Measurements from ENCODE around the gene BACH2. TPM values are rescaled to one million over a fixed set of nuclear protein-coding genes. Genes with fewer than 3 reads are reported as not detected.

BACH2 gene
- total and polyA plus RNA-seq, 2 donors (not counting 1 experiment from before 2014, with no cell fraction given) = 2.2 to 2.6 TPM

- H3K4me2 ChIP-seq (ENCODE audit: extremely low read depth, insufficient read depth, low read length) = no peak overlapping the region
- H4K20me1 ChIP-seq (ENCODE audit: control insufficient read depth, extremely low read depth, insufficient read depth, low read length) = no peaks in the 10 kb centered on the region
- H3K27ac ChIP-seq (ENCODE audit: insufficient read depth, low read length) = no peak overlapping the region
- H3K79me2 ChIP-seq (ENCODE audit: control insufficient read depth, insufficient read depth, low read length) = no peaks in the 10 kb centered on the region
- DNase-seq (ENCODE audit: low read depth in 2 of 2) = no peak
- H3K9ac ChIP-seq (ENCODE audit: insufficient read depth, low read length) = no peak overlapping the region
- H3K9me3 ChIP-seq (ENCODE audit: control insufficient read depth, insufficient read depth, low read depth, low read length) = no peaks in the 10 kb centered on the region
- H3K4me1 ChIP-seq (ENCODE audit: control insufficient read depth, extremely low read depth, insufficient read depth, low read length) = no peaks in the 10 kb centered on the region
- TF ChIP-seq EZH2 (IDR thresholded peaks at IDR 0.05; ENCODE audit: low read length, missing control alignments) = no peak
- TF ChIP-seq, protein P1, sequence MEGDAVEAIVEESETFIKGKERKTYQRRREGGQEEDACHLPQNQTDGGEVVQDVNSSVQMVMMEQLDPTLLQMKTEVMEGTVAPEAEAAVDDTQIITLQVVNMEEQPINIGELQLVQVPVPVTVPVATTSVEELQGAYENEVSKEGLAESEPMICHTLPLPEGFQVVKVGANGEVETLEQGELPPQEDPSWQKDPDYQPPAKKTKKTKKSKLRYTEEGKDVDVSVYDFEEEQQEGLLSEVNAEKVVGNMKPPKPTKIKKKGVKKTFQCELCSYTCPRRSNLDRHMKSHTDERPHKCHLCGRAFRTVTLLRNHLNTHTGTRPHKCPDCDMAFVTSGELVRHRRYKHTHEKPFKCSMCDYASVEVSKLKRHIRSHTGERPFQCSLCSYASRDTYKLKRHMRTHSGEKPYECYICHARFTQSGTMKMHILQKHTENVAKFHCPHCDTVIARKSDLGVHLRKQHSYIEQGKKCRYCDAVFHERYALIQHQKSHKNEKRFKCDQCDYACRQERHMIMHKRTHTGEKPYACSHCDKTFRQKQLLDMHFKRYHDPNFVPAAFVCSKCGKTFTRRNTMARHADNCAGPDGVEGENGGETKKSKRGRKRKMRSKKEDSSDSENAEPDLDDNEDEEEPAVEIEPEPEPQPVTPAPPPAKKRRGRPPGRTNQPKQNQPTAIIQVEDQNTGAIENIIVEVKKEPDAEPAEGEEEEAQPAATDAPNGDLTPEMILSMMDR (conservative IDR thresholded peaks at IDR 0.05 in 1 of 2, IDR thresholded peaks at IDR 0.05 in 1 of 2; ENCODE audit: low read depth in 1 of 2, low read length in 2 of 2) = no peak
- H3K36me3 ChIP-seq (ENCODE audit: control insufficient read depth, insufficient read depth, low read length) = no peaks in the 10 kb centered on the region
- H2AFZ ChIP-seq (ENCODE audit: low read length) = no peak overlapping the region
- no peaks in the 10 kb centered on the region for H3K27me3 ChIP-seq (ENCODE audit: control insufficient read depth, insufficient read depth, low read length)
- no peak overlapping the region for H3K4me3 ChIP-seq (replicated peaks in 1 of 4; ENCODE audit: control extremely low read depth in 1 of 4, insufficient read depth in 1 of 4, low read depth in 3 of 4, low read length in 4 of 4)
Measured at GRCh38 chr6:90109141-90109540, 187.5 kb downstream of the BACH2 start.

DNA sequence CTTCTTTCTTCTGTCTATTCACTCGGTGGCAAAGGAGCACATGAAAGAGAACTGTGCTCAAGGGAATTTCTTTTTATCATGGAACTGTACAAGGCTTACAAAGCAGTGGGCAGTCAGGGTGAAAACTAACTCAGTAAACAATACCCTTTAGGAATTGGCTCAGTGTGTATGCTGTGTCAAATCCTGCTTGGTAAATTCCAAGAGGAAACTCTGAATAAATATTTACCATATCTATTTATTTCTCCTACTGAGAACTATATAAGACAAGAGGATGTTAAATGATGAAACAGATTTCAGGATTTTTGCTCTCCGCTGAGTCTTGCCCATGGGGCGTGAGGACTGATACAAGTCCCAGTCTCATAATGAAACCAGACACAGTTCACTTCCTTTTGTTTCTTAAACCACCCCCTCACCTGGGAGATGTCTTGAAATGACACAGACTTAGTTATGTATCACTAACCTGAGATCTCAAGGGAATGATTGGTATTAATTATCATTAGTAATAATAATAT, 188.8 kb downstream of the BACH2 start:
- H2AFZ ChIP-seq (ENCODE audit: low read length) = no peak overlapping the region
- no peak overlapping the region for H3K27ac ChIP-seq (ENCODE audit: insufficient read depth, low read length)
- no peaks in the 10 kb centered on the region for H3K36me3 ChIP-seq (ENCODE audit: control insufficient read depth, insufficient read depth, low read length)
- TF ChIP-seq, protein P1 (conservative IDR thresholded peaks at IDR 0.05 in 1 of 2, IDR thresholded peaks at IDR 0.05 in 1 of 2; ENCODE audit: low read depth in 1 of 2, low read length in 2 of 2) = no peak
- TF ChIP-seq EZH2 (IDR thresholded peaks at IDR 0.05; ENCODE audit: low read length, missing control alignments) = no peak
- H4K20me1 ChIP-seq (ENCODE audit: control insufficient read depth, extremely low read depth, insufficient read depth, low read length) = no peaks in the 10 kb centered on the region
- H3K9ac ChIP-seq (ENCODE audit: insufficient read depth, low read length) = no peak overlapping the region
- H3K4me2 ChIP-seq (ENCODE audit: extremely low read depth, insufficient read depth, low read length) = no peak overlapping the region
- no peak overlapping the region for H3K4me3 ChIP-seq (replicated peaks in 1 of 4; ENCODE audit: control extremely low read depth in 1 of 4, insufficient read depth in 1 of 4, low read depth in 3 of 4, low read length in 4 of 4)
- H3K4me1 ChIP-seq (ENCODE audit: control insufficient read depth, extremely low read depth, insufficient read depth, low read length) = peaks cover 6% of the 10 kb centered on the region
- H3K27me3 ChIP-seq (ENCODE audit: control insufficient read depth, insufficient read depth, low read length) = no peaks in the 10 kb centered on the region
- no peaks in the 10 kb centered on the region for H3K9me3 ChIP-seq (ENCODE audit: control insufficient read depth, insufficient read depth, low read depth, low read length)
- DNase-seq (ENCODE audit: low read depth in 2 of 2) = no peak
- H3K79me2 ChIP-seq (ENCODE audit: control insufficient read depth, insufficient read depth, low read length) = no peaks in the 10 kb centered on the region

GRCh38 chr6:90107371-90107770, 189.3 kb downstream of the BACH2 start:
- no peak overlapping the region for H2AFZ ChIP-seq (ENCODE audit: low read length)

More at GRCh38 chr6:90107371-90107770, 189.3 kb downstream of the BACH2 start:
- H3K4me1 ChIP-seq (ENCODE audit: control insufficient read depth, extremely low read depth, insufficient read depth, low read length) = peaks cover 6% of the 10 kb centered on the region
- no peak for DNase-seq (ENCODE audit: low read depth in 2 of 2)
- H4K20me1 ChIP-seq (ENCODE audit: control insufficient read depth, extremely low read depth, insufficient read depth, low read length) = no peaks in the 10 kb centered on the region
- no peak overlapping the region for H3K27ac ChIP-seq (ENCODE audit: insufficient read depth, low read length)
- no peaks in the 10 kb centered on the region for H3K79me2 ChIP-seq (ENCODE audit: control insufficient read depth, insufficient read depth, low read length)
- H3K36me3 ChIP-seq (ENCODE audit: control insufficient read depth, insufficient read depth, low read length) = no peaks in the 10 kb centered on the region
- TF ChIP-seq EZH2 (IDR thresholded peaks at IDR 0.05; ENCODE audit: low read length, missing control alignments) = no peak
- TF ChIP-seq, protein P1 (conservative IDR thresholded peaks at IDR 0.05 in 1 of 2, IDR thresholded peaks at IDR 0.05 in 1 of 2; ENCODE audit: low read depth in 1 of 2, low read length in 2 of 2) = no peak
- H3K9me3 ChIP-seq (ENCODE audit: control insufficient read depth, insufficient read depth, low read depth, low read length) = no peaks in the 10 kb centered on the region
- no peaks in the 10 kb centered on the region for H3K27me3 ChIP-seq (ENCODE audit: control insufficient read depth, insufficient read depth, low read length)
- H3K4me2 ChIP-seq (ENCODE audit: extremely low read depth, insufficient read depth, low read length) = no peak overlapping the region
- no peak overlapping the region for H3K9ac ChIP-seq (ENCODE audit: insufficient read depth, low read length)
- no peak overlapping the region for H3K4me3 ChIP-seq (replicated peaks in 1 of 4; ENCODE audit: control extremely low read depth in 1 of 4, insufficient read depth in 1 of 4, low read depth in 3 of 4, low read length in 4 of 4)

All from fibroblast of lung (primary cell).